Measurements from ENCODE around the gene AFAP1L1. TPM values are rescaled to one million over a fixed set of nuclear protein-coding genes. Genes with fewer than 3 reads are reported as not detected.

AFAP1L1 gene
- total RNA-seq, 1 experiment from 2014 or later = 15.2 TPM

DNA sequence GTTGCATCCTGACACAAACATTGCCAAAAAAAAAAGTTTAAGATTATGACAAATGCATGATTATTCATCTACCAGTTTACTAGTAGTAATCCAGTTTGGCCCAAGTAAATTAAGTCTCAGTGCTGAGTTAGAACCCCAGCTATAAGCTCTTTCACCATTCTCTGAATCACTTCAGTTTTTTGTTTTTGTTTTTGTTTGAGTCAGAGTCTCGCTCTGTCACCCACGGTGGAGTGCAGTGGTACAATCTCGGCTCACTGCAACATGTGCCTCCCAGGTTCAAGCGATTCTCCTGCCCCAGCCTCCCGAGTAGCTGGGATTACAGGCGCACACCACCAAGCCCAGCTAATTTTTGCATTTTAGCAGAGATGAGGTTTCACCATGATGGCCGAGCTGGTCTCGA, 84.7 kb downstream of the AFAP1L1 start:
- peaks cover 10% of the 10 kb centered on the region for H3K4me1 ChIP-seq (ENCODE audit: control insufficient read depth, insufficient read depth, low read length)
- BruUV-seq (replicated peaks) = no TSS peak
- CTCF ChIA-PET = interaction anchor here (0.7 to 1.2 kb wide), 2 partner anchors 39 to 194 kb away, joined by 3 read pairs; no protein-coding TSS in a partner anchor
- in situ Hi-C loops (cut with HindIII; ENCODE audit: low pct_unique_long_range_greater_than_20kb, low sequenced_read_pairs) (no loop called here), intact Hi-C loops (cut with micrococcal nuclease; ENCODE audit: unreplicated experiment) (no loop called here)
- ATAC-seq (no peak), DNase-seq (ENCODE audit: low read depth, low spot score) (no peak)
- H3K36me3 ChIP-seq (ENCODE audit: control insufficient read depth, insufficient read depth, low read length) = peaks cover 26% of the 10 kb centered on the region
- H3K9me3 ChIP-seq (ENCODE audit: control insufficient read depth, insufficient read depth, low read depth, low read length) = no peaks in the 10 kb centered on the region
- no peaks in the 10 kb centered on the region for H3K27me3 ChIP-seq (ENCODE audit: control insufficient read depth, insufficient read depth, low read length)
- POLR2A ChIA-PET = interaction anchor here (1.1 kb wide), 1 partner anchor 11 kb away, joined by 3 read pairs; the partner anchor contains the start of gene GRPEL2
- TF ChIP-seq, protein P1, sequence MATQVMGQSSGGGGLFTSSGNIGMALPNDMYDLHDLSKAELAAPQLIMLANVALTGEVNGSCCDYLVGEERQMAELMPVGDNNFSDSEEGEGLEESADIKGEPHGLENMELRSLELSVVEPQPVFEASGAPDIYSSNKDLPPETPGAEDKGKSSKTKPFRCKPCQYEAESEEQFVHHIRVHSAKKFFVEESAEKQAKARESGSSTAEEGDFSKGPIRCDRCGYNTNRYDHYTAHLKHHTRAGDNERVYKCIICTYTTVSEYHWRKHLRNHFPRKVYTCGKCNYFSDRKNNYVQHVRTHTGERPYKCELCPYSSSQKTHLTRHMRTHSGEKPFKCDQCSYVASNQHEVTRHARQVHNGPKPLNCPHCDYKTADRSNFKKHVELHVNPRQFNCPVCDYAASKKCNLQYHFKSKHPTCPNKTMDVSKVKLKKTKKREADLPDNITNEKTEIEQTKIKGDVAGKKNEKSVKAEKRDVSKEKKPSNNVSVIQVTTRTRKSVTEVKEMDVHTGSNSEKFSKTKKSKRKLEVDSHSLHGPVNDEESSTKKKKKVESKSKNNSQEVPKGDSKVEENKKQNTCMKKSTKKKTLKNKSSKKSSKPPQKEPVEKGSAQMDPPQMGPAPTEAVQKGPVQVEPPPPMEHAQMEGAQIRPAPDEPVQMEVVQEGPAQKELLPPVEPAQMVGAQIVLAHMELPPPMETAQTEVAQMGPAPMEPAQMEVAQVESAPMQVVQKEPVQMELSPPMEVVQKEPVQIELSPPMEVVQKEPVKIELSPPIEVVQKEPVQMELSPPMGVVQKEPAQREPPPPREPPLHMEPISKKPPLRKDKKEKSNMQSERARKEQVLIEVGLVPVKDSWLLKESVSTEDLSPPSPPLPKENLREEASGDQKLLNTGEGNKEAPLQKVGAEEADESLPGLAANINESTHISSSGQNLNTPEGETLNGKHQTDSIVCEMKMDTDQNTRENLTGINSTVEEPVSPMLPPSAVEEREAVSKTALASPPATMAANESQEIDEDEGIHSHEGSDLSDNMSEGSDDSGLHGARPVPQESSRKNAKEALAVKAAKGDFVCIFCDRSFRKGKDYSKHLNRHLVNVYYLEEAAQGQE (IDR thresholded peaks at IDR 0.05; ENCODE audit: insufficient read depth in 1 of 2, low read depth in 2 of 2, low read length in 1 of 2) = no peak
- TF ChIP-seq TCF7L2 (IDR thresholded peaks at IDR 0.05; ENCODE audit: low read depth, low read length) (no peak), SIN3A (IDR thresholded peaks at IDR 0.05; ENCODE audit: borderline replicate concordance, insufficient read depth, low read depth, low read length) (no peak)
- TF ChIP-seq, protein P2, sequence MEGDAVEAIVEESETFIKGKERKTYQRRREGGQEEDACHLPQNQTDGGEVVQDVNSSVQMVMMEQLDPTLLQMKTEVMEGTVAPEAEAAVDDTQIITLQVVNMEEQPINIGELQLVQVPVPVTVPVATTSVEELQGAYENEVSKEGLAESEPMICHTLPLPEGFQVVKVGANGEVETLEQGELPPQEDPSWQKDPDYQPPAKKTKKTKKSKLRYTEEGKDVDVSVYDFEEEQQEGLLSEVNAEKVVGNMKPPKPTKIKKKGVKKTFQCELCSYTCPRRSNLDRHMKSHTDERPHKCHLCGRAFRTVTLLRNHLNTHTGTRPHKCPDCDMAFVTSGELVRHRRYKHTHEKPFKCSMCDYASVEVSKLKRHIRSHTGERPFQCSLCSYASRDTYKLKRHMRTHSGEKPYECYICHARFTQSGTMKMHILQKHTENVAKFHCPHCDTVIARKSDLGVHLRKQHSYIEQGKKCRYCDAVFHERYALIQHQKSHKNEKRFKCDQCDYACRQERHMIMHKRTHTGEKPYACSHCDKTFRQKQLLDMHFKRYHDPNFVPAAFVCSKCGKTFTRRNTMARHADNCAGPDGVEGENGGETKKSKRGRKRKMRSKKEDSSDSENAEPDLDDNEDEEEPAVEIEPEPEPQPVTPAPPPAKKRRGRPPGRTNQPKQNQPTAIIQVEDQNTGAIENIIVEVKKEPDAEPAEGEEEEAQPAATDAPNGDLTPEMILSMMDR (IDR thresholded peaks at IDR 0.05) = no peak
- no peak overlapping the region for H3K4me3 ChIP-seq (ENCODE audit: low read depth in 2 of 2, low read length in 2 of 2)
- no peak overlapping the region for H3K27ac ChIP-seq (ENCODE audit: low read length)

DNA sequence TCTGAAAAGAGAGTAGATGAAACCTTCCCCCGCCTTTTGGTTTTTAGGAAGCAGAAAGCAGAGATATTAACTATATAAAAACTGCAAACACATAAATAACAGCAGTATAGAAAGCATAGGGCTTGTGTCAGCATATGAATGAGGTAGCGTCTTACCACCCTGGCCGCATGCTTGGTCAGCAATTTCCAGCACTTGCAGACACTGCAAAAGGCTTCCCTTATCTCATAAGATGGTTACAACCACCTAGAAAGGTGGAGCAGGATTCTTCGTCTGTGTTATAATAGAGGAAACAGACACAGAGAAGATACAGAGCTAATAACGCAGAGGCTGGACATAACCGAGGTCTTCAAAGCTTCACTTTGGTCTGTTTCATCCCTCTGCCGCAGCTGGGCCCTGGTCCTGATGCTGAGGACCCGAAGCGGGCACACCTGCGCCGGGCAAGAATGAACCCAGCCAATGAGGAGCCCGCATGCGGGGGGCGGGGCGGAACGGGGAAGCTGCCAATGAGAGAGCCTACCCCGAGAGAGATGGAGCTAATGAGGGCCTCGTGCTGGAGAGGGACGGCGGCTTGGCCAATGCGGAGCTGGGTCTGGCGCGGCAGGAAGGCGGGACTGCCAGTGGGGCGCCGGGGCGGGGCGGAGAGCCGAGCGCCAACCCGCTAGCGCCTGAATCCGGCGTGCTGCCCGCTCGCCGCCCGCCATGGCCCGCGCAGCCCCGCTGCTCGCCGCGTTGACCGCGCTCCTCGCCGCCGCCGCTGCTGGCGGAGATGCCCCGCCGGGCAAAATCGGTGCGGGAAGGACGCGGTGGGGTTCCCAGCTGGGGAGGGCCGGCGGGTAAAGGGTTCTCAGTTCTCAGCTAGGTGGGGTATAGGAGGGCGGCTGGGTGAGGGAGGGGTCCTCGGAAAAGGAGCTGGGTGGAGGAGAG, 86.0 kb downstream of the AFAP1L1 start, which contains the start of gene PCYOX1L:
Gene PCYOX1L, plus strand, starts transcription at position 677 of the 924 bp plus-strand sequence. Its CDS starts 23 bp downstream, at position 700.
- CTCF ChIA-PET = no interaction called here
- H3K27me3 ChIP-seq (ENCODE audit: control insufficient read depth, insufficient read depth, low read length) = no peaks in the 10 kb centered on the region
- peaks cover 14% of the 10 kb centered on the region for H3K36me3 ChIP-seq (ENCODE audit: control insufficient read depth, insufficient read depth, low read length)
- DNase-seq (ENCODE audit: low read depth, low spot score) (peak; percentile 73), ATAC-seq (peak; percentile 100)
- in situ Hi-C loops (cut with HindIII; ENCODE audit: low pct_unique_long_range_greater_than_20kb, low sequenced_read_pairs) = no loop called here
- peak within 1 kb of the TSS; percentile 72 to 82 for H3K4me3 ChIP-seq (ENCODE audit: low read depth in 2 of 2, low read length in 2 of 2)
- POLR2A ChIA-PET = interaction anchor here (0.6 kb wide), 1 partner anchor 88 kb away, joined by 3 read pairs; no protein-coding TSS in a partner anchor
- TF ChIP-seq POLR2AphosphoS5 (IDR thresholded peaks at IDR 0.05; ENCODE audit: low read depth, low read length) (peak; percentile 50; the same call in 1 of the 2 replicates), TCF7L2 (IDR thresholded peaks at IDR 0.05; ENCODE audit: low read depth, low read length) (no peak)
- peak within 1 kb of the TSS; percentile 74 for H3K27ac ChIP-seq (ENCODE audit: low read length)
- H3K9me3 ChIP-seq (ENCODE audit: control insufficient read depth, insufficient read depth, low read depth, low read length) = no peaks in the 10 kb centered on the region
- intact Hi-C loops (cut with micrococcal nuclease; ENCODE audit: unreplicated experiment) = no loop called here
- H3K4me1 ChIP-seq (ENCODE audit: control insufficient read depth, insufficient read depth, low read length) = peaks cover 10% of the 10 kb centered on the region
- BruUV-seq (replicated peaks) = no TSS peak
